SU-DHL-6 (cell line): ENCODE data around the gene FNTB.

ENCODE experiments used
- H2AFZ ChIP-seq: fragments of 200-600 bp; sonication (generic); 2 replicates; pipeline ENCODE4 v1.6.1; 2014; ENCODE audit warnings: low read depth, mild to moderate bottlenecking, moderate library complexity, mixed read lengths, antibody characterized with exemption, low read length; ENCODE audit not compliant: severe bottlenecking
- H3F3A ChIP-seq: fragments of 200-600 bp; shearing (Covaris generic); 2 replicates; pipeline ENCODE4 v1.6.0; 2016; ENCODE audit warnings: antibody characterized with exemption, mild to moderate bottlenecking; ENCODE audit not compliant: insufficient read depth
- H3K27ac ChIP-seq: fragments of 200-600 bp; sonication (generic); 2 replicates; pipeline ENCODE4 v1.5.1; 2016; ENCODE audit warnings: low read depth, mild to moderate bottlenecking, low read length, moderate library complexity, mixed read lengths
- H3K27me3 ChIP-seq: fragments of 200-600 bp; sonication (generic), shearing (Covaris generic); 2 replicates; pipeline ENCODE4 v1.6.0; 2014; ENCODE audit warnings: mild to moderate bottlenecking, low read length
- H3K36me3 ChIP-seq: fragments of 200-600 bp; sonication (generic); 2 replicates; pipeline ENCODE4 v1.6.1; 2014; ENCODE audit warnings: mild to moderate bottlenecking, low read length, mixed read lengths
- H3K4me2 ChIP-seq: fragments of 300-600, 200-600 bp; shearing (Covaris generic), sonication (generic); 2 replicates; pipeline ENCODE4 v1.6.0; 2014; ENCODE audit warnings: low read length, low read depth, mild to moderate bottlenecking; ENCODE audit not compliant: poor library complexity, severe bottlenecking
- H3K4me3 ChIP-seq: fragments of 200-600 bp; sonication (generic); 2 replicates; pipeline ENCODE4 v1.5.1; 2014; ENCODE audit warnings: antibody characterized with exemption, low read length, mild to moderate bottlenecking, mixed read lengths; ENCODE audit not compliant: insufficient read depth, poor library complexity, severe bottlenecking
- H3K79me2 ChIP-seq: fragments of 200-600 bp; sonication (generic); 2 replicates; pipeline ENCODE4 v1.6.1; 2014; ENCODE audit warnings: mild to moderate bottlenecking, low read length, moderate library complexity; ENCODE audit not compliant: insufficient read depth
- H3K9ac ChIP-seq: fragments of 200-600 bp; sonication (generic); 2 replicates; pipeline ENCODE4 v1.7.0; 2014; ENCODE audit warnings: mild to moderate bottlenecking, low read length
- H3K9me2 ChIP-seq: fragments of 200-600 bp; sonication (generic); replicated peaks from 2 replicates; pipeline ENCODE4 v1.6.1; 2014; ENCODE audit warnings: low read length; ENCODE audit not compliant: insufficient read depth
- H3K9me3 ChIP-seq: fragments of 200-600 bp; sonication (generic); 2 replicates; pipeline ENCODE4 v1.6.1; 2014; ENCODE audit warnings: low read length, mixed read lengths; ENCODE audit not compliant: insufficient read depth
- H4K20me1 ChIP-seq: fragments of 200-600 bp; sonication (generic); 2 replicates; pipeline ENCODE4 v1.6.1; 2014; ENCODE audit warnings: low read depth, mild to moderate bottlenecking, antibody characterized with exemption, low read length, moderate library complexity, mixed read lengths
- EZH2phosphoT487 ChIP-seq: fragments of 200-600 bp; sonication (generic), shearing (Covaris generic); conservative IDR thresholded peaks from 2 replicates; pipeline ENCODE4 v1.6.1; 2018; ENCODE audit warnings: mild to moderate bottlenecking, antibody characterized with exemption, low read length, moderate library complexity, mixed read lengths
- TF ChIP-seq, protein P1 (sequence below): fragments of 200-600 bp; sonication (generic); IDR thresholded peaks from one replicate; pipeline ENCODE4 v1.5.1; 2017; ENCODE audit warnings: antibody characterized with exemption, mild to moderate bottlenecking, low read length, moderate library complexity; ENCODE audit not compliant: insufficient read depth, poor library complexity, severe bottlenecking

FNTB gene

GRCh38 chr14:64997108-64997794 is 10.6 kb downstream of the FNTB start:
- Histone ChIP-seq H3K36me3 (no peaks in the 10 kb centered on the region), H3K9me2 (no peaks in the 10 kb centered on the region), H2AFZ (no peak overlapping the region), H3K79me2 (no peaks in the 10 kb centered on the region; the same call in 1 of the 2 replicates), H3K27me3 (no peaks in the 10 kb centered on the region), H3K4me3 (no peak overlapping the region), H4K20me1 (0 out of 2 replicates have a peak, but pooled peaks cover 6% of the 10 kb centered on the region), H3K27ac (no peak overlapping the region), H3K9ac (no peak overlapping the region), H3F3A (no peaks in the 10 kb centered on the region), H3K4me2 (no peak overlapping the region), H3K9me3 (no peaks in the 10 kb centered on the region)
- TF ChIP-seq, protein P1, sequence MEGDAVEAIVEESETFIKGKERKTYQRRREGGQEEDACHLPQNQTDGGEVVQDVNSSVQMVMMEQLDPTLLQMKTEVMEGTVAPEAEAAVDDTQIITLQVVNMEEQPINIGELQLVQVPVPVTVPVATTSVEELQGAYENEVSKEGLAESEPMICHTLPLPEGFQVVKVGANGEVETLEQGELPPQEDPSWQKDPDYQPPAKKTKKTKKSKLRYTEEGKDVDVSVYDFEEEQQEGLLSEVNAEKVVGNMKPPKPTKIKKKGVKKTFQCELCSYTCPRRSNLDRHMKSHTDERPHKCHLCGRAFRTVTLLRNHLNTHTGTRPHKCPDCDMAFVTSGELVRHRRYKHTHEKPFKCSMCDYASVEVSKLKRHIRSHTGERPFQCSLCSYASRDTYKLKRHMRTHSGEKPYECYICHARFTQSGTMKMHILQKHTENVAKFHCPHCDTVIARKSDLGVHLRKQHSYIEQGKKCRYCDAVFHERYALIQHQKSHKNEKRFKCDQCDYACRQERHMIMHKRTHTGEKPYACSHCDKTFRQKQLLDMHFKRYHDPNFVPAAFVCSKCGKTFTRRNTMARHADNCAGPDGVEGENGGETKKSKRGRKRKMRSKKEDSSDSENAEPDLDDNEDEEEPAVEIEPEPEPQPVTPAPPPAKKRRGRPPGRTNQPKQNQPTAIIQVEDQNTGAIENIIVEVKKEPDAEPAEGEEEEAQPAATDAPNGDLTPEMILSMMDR = no peak
- no peak for TF ChIP-seq EZH2phosphoT487

DNA sequence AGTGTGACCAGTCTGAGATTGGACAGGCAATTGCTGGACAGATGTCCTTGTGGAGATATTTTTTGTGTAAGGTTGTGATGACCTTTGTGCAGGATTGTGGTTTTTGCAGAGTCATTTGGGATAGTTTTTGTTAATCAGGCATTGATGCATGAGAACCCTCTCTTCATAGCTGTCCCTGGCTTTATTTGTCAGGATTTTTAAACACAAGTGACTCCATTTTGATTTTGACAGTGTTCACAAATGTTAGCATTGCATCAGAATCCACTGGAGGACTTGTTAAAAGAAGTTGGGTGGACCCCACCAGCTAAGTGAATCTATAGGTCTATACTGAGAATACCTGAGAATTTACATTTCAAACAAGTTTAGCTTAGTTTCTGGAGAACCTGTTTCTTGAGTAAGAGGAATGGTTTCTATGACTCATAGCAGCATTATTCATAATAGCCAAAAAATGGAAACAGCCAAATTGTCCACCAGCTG is 11.8 kb downstream of the FNTB start:
- H3K36me3 ChIP-seq = no peaks in the 10 kb centered on the region
- TF ChIP-seq EZH2phosphoT487 = no peak
- TF ChIP-seq, protein P1 = no peak
- H2AFZ ChIP-seq = no peak overlapping the region
- no peak overlapping the region for H3K4me2 ChIP-seq
- H3K9ac ChIP-seq = no peak overlapping the region
- H3K4me3 ChIP-seq = no peak overlapping the region
- H3F3A ChIP-seq = no peaks in the 10 kb centered on the region
- H3K9me3 ChIP-seq = no peaks in the 10 kb centered on the region
- no peaks in the 10 kb centered on the region; the same call in 1 of the 2 replicates for H3K79me2 ChIP-seq
- H4K20me1 ChIP-seq = 0 out of 2 replicates have a peak, but pooled peaks cover 6% of the 10 kb centered on the region
- no peaks in the 10 kb centered on the region for H3K27me3 ChIP-seq
- no peaks in the 10 kb centered on the region for H3K9me2 ChIP-seq
- no peak overlapping the region for H3K27ac ChIP-seq

DNA sequence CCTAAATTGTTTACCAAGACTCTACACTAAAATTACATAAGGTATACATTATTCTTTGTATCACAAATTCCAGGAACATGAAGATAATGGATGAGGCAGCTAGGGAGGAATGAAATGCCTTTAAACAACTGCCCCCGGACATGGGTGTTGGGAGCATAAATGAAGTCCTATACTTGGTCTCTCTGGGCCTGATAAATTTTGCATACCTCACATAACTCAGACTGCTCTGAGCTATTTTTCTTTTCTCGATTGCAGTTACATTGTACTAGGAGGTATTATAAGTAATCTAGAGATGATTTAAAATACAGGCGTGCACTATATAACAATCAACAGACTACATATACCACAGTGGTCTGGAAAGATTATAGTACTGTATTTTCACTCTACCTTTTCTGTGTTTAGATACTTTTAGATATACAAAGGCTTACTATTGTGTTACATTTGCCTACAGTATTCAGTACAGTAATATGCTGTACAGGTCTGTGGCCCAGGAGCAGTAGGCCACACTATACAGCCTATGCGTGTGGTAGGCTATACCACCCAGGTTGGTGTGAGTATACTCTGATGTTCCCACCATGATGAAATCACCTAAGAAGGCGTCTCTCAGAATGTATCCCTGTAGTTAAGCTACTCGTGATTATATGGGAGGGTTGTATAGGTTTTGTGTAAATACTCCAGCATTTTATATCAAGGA is 14.3 kb downstream of the FNTB start:
- Histone ChIP-seq H3K9me2 (no peaks in the 10 kb centered on the region), H3K9me3 (no peaks in the 10 kb centered on the region), H3K9ac (no peak overlapping the region), H2AFZ (no peak overlapping the region), H4K20me1 (0 out of 2 replicates have a peak, but pooled peaks cover 6% of the 10 kb centered on the region), H3K79me2 (no peaks in the 10 kb centered on the region; the same call in 1 of the 2 replicates), H3F3A (no peaks in the 10 kb centered on the region), H3K4me2 (no peak overlapping the region), H3K4me3 (no peak overlapping the region), H3K27ac (no peak overlapping the region), H3K27me3 (no peaks in the 10 kb centered on the region), H3K36me3 (no peaks in the 10 kb centered on the region)
- no peak for TF ChIP-seq EZH2phosphoT487
- TF ChIP-seq, protein P1 = no peak
